Caco-2 (cell line): ENCODE results near the gene MAP3K1. TPM values are rescaled to one million over a fixed set of nuclear protein-coding genes. Genes with fewer than 3 reads are reported as not detected.

Experiments used
- BruUV-seq: library from RNA; stranded (reverse); fragments of 400-500 nt; replicated peaks from 2 replicates; lab custom pipeline; 2021; lab: Mats Ljungman, UMichigan
- CTCF ChIA-PET: fragments of 300-600 bp; sonication (Branson Sonifier 250); formaldehyde crosslinking; loops from one replicate; lab custom pipeline; 2022; ENCODE audit warnings: antibody characterized with exemption; lab: Charles Lee
- POLR2A ChIA-PET: fragments of 300-600 bp; sonication (Branson Sonifier 250); formaldehyde crosslinking; loops from one replicate; lab custom pipeline; 2022; ENCODE audit warnings: antibody characterized with exemption; lab: Charles Lee
- DNase-seq, 2 experiments: peaks; one replicate each; pipeline versions ENCODE4 v3.0.0 to v3.0.0-alpha.2; 2020 to 2022
- H3K27me3 ChIP-seq: replicated peaks from 2 replicates; pipeline ENCODE4 v1.6.0; 2011; ENCODE audit warnings: low read length; ENCODE audit not compliant: control insufficient read depth, insufficient read depth
- H3K36me3 ChIP-seq: 2 replicates; pipeline ENCODE4 v1.5.1; 2011; ENCODE audit warnings: low read length; ENCODE audit not compliant: control insufficient read depth, insufficient read depth
- H3K4me1 ChIP-seq: fragments of 250-450 bp; sonication (Bioruptor Pico); 2 replicates; pipeline ENCODE4 v1.5.1; 2020; ENCODE audit warnings: mild to moderate bottlenecking
- H3K4me3 ChIP-seq: 2 replicates; pipeline ENCODE4 v1.5.1; 2011; ENCODE audit warnings: low read depth, mild to moderate bottlenecking, control low read depth, low read length
- H3K9me3 ChIP-seq: fragments of 250-450 bp; sonication (Bioruptor Pico); 2 replicates; pipeline ENCODE4 v1.5.1; 2020; ENCODE audit warnings: mild to moderate bottlenecking, moderate library complexity
- H3K27ac Mint-ChIP-seq: one replicate; pipeline ENCODE4 v1.8.0; 2022; ENCODE audit warnings: mixed read lengths; ENCODE audit not compliant: unreplicated experiment
- H3K27me3 Mint-ChIP-seq: one replicate; pipeline ENCODE4 v1.8.0; 2022; ENCODE audit warnings: mixed read lengths; ENCODE audit not compliant: insufficient read depth, unreplicated experiment
- H3K36me3 Mint-ChIP-seq: one replicate; pipeline ENCODE4 v1.8.0; 2022; ENCODE audit warnings: mild to moderate bottlenecking, mixed read lengths; ENCODE audit not compliant: insufficient read depth, unreplicated experiment
- H3K4me1 Mint-ChIP-seq: one replicate; pipeline ENCODE4 v1.8.0; 2022; ENCODE audit warnings: low read depth, mixed read lengths; ENCODE audit not compliant: unreplicated experiment
- H3K4me3 Mint-ChIP-seq: one replicate; pipeline ENCODE4 v1.8.0; 2022; ENCODE audit warnings: mild to moderate bottlenecking, moderate library complexity, mixed read lengths; ENCODE audit not compliant: unreplicated experiment
- H3K9me3 Mint-ChIP-seq: one replicate; pipeline ENCODE4 v1.8.0; 2022; ENCODE audit warnings: mixed read lengths; ENCODE audit not compliant: unreplicated experiment
- intact Hi-C: fragments of 100-400 bp; cut with micrococcal nuclease; formaldehyde crosslinking; loops from one replicate; pipeline ENCODE4 v1.10.0; 2022; ENCODE audit not compliant: unreplicated experiment
- total RNA-seq: library from RNA; stranded (reverse); gene quantifications from 2 replicates; pipeline ENCODE4 v1.2.3, GENCODE V29; 2022
- TF ChIP-seq, protein P1 (sequence below), 2 experiments: fragments of 200-600 bp in 1 of 2; IDR thresholded peaks; 1 replicate in 1 of 2; 2 replicates in 1 of 2; pipeline versions ENCODE4 v1.5.1 to v1.8.0; 2011 to 2022; ENCODE audit warnings: antibody characterized with exemption in 1 of 2, control low read depth in 1 of 2, inconsistent platforms in 1 of 2, low read depth in 1 of 2, low read length in 1 of 2, mild to moderate bottlenecking in 1 of 2, moderate library complexity in 1 of 2; ENCODE audit not compliant: insufficient read depth in 1 of 2, severe bottlenecking in 1 of 2, unreplicated experiment in 1 of 2

The MAP3K1 gene
- total RNA-seq, 1 experiment from 2014 or later, result 47.0 TPM

DNA sequence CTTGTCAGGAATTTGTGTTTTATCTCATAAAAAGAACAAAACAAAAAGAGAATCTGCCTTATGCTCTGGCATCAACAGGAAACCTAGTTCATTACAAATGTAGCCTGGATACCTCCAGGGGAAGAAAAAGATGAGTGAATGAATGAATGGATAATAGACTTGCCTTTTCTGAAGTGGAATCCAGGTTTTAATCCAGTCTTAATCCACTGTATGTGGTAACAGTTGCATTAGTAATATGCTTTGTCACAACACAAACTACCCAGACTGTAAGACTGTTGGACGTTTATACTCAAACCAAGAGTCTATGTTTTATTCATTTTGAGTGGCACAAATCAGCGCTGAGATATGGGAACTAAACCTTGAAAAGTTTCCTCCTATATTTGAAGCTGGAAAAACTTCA is 32.1 kb upstream of the MAP3K1 start:
- DNase-seq, result no peak
- no peak overlapping the region for H3K4me3 Mint-ChIP-seq
- H3K9me3 ChIP-seq, result no peaks in the 10 kb centered on the region
- no peak overlapping the region for H3K27ac Mint-ChIP-seq
- H3K36me3 ChIP-seq, result no peaks in the 10 kb centered on the region
- H3K27me3 Mint-ChIP-seq, result no peaks in the 10 kb centered on the region
- intact Hi-C loops, result no loop called here
- H3K9me3 Mint-ChIP-seq, result peaks cover 8% of the 10 kb centered on the region
- H3K4me1 Mint-ChIP-seq, result no peaks in the 10 kb centered on the region
- CTCF ChIA-PET, result no interaction called here
- no peaks in the 10 kb centered on the region for H3K36me3 Mint-ChIP-seq
- POLR2A ChIA-PET, result no interaction called here
- H3K27me3 ChIP-seq, result no peaks in the 10 kb centered on the region
- no peak overlapping the region for H3K4me3 ChIP-seq
- no peaks in the 10 kb centered on the region for H3K4me1 ChIP-seq
- TF ChIP-seq, protein P1, sequence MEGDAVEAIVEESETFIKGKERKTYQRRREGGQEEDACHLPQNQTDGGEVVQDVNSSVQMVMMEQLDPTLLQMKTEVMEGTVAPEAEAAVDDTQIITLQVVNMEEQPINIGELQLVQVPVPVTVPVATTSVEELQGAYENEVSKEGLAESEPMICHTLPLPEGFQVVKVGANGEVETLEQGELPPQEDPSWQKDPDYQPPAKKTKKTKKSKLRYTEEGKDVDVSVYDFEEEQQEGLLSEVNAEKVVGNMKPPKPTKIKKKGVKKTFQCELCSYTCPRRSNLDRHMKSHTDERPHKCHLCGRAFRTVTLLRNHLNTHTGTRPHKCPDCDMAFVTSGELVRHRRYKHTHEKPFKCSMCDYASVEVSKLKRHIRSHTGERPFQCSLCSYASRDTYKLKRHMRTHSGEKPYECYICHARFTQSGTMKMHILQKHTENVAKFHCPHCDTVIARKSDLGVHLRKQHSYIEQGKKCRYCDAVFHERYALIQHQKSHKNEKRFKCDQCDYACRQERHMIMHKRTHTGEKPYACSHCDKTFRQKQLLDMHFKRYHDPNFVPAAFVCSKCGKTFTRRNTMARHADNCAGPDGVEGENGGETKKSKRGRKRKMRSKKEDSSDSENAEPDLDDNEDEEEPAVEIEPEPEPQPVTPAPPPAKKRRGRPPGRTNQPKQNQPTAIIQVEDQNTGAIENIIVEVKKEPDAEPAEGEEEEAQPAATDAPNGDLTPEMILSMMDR (IDR thresholded peaks at IDR 0.05; ENCODE audit: insufficient read depth in 1 of 2, low read depth in 1 of 2, low read length in 1 of 2, severe bottlenecking in 1 of 2, unreplicated experiment in 1 of 2), result no peak
- BruUV-seq, result no TSS peak

DNA sequence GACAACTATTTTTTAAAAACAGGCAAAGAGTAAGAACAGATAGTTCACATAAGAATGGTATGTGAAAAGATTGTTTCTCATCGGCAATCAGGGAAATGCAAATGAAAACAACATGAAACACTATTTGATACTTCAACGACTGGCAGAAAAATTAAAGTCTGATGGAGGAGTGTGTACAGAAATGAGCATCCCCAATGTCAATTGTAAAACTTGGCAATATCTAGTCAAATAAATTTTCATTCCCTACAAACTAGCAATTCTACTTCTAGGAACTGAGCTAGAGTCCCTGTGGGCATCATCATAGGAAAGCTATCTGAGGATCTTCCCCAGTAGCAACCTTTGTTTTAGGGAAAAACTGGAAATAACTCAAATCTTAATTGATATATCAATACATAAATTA is 29.0 kb upstream of the MAP3K1 start:
- CTCF ChIA-PET, result no interaction called here
- Histone ChIP-seq H3K4me1 (no peaks in the 10 kb centered on the region), H3K4me3 (no peak overlapping the region), H3K9me3 (no peaks in the 10 kb centered on the region), H3K27me3 (no peaks in the 10 kb centered on the region), H3K36me3 (no peaks in the 10 kb centered on the region)
- TF ChIP-seq, protein P1 (IDR thresholded peaks at IDR 0.05; ENCODE audit: insufficient read depth in 1 of 2, low read depth in 1 of 2, low read length in 1 of 2, severe bottlenecking in 1 of 2, unreplicated experiment in 1 of 2), result no peak
- no peaks in the 10 kb centered on the region for H3K4me1 Mint-ChIP-seq
- POLR2A ChIA-PET, result no interaction called here
- no peaks in the 10 kb centered on the region for H3K9me3 Mint-ChIP-seq
- DNase-seq, result no peak
- no peaks in the 10 kb centered on the region for H3K36me3 Mint-ChIP-seq
- BruUV-seq, result no TSS peak
- no peak overlapping the region for H3K27ac Mint-ChIP-seq
- intact Hi-C loops, result no loop called here
- H3K27me3 Mint-ChIP-seq, result no peaks in the 10 kb centered on the region
- H3K4me3 Mint-ChIP-seq, result no peak overlapping the region

DNA sequence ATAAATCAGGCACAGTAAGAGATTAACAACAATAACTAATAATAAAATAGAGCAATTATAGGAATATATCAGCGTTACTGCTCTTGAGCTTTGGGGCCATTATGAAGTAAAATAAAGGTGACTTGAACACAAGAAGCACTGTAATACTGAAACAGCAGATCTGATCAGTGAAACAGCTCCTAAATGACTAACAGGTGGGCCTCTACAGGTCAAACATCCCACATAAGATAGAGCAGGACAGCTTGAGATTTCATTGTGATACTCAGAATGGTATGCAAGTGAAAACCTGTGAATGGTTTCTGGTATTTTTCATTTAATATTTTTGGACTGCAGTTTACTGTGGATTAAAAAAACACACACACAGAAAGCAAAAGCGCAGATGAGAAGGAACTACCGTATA is 24.0 kb upstream of the MAP3K1 start:
- Mint-ChIP-seq H3K27ac (no peak overlapping the region), H3K36me3 (no peaks in the 10 kb centered on the region), H3K9me3 (no peaks in the 10 kb centered on the region), H3K4me3 (no peak overlapping the region), H3K27me3 (no peaks in the 10 kb centered on the region), H3K4me1 (no peaks in the 10 kb centered on the region)
- POLR2A ChIA-PET, result no interaction called here
- Histone ChIP-seq H3K4me3 (no peak overlapping the region), H3K36me3 (no peaks in the 10 kb centered on the region), H3K4me1 (no peaks in the 10 kb centered on the region), H3K9me3 (no peaks in the 10 kb centered on the region), H3K27me3 (no peaks in the 10 kb centered on the region)
- DNase-seq, result no peak
- intact Hi-C loops, result no loop called here
- BruUV-seq, result no TSS peak
- CTCF ChIA-PET, result no interaction called here
- TF ChIP-seq, protein P1 (IDR thresholded peaks at IDR 0.05; ENCODE audit: insufficient read depth in 1 of 2, low read depth in 1 of 2, low read length in 1 of 2, severe bottlenecking in 1 of 2, unreplicated experiment in 1 of 2), result no peak
